Measurements from ENCODE around the gene EFHD2. TPM values are rescaled to one million over a fixed set of nuclear protein-coding genes. Genes with fewer than 3 reads are reported as not detected.

Gene EFHD2
- polyA plus RNA-seq, 1 experiment = 24.0 TPM

- ChIA-PET POLR2A (no interaction called here), CTCF (no interaction called here)
- Histone ChIP-seq H3K36me3 (ENCODE audit: control insufficient read depth, insufficient read depth, low read length) (no peaks in the 10 kb centered on the region), H3K4me3 (ENCODE audit: low read depth, low read length) (no peak overlapping the region), H3K27me3 (ENCODE audit: control insufficient read depth, insufficient read depth, low read length) (no peaks in the 10 kb centered on the region)
- no peak for TF ChIP-seq CTCF (IDR thresholded peaks at IDR 0.05; ENCODE audit: insufficient read depth, low read depth, low read length)
- no peak for DNase-seq (ENCODE audit: low read depth)
Measured at GRCh38 chr1:15477646-15478212, 68.0 kb downstream of the EFHD2 start.

Other genes with a start within 250 kb of the EFHD2 start
- gene FHAD1, start 162.7 kb upstream of the EFHD2 start, polyA plus RNA-seq (2011; rRNA removed) = not detected in 2 replicates
- gene CTRC, start 28.6 kb downstream of the EFHD2 start, polyA plus RNA-seq (2011; rRNA removed) = not detected in 2 replicates
- gene CELA2A, start 46.8 kb downstream of the EFHD2 start, polyA plus RNA-seq (2011; rRNA removed) = not detected in 2 replicates
- gene CELA2B, start 66.2 kb downstream of the EFHD2 start, polyA plus RNA-seq (2011; rRNA removed) = not detected in 2 replicates
- gene CASP9, start 114.3 kb downstream of the EFHD2 start, polyA plus RNA-seq (2011; rRNA removed) = 14.0 and 20.8 TPM in 2 replicates
- 12.3 and 20.2 TPM in 2 replicates for gene DNAJC16, start 117.0 kb downstream of the EFHD2 start, polyA plus RNA-seq (2011; rRNA removed)
- 1.1 and 1.2 TPM in 2 replicates for gene AGMAT, start 175.2 kb downstream of the EFHD2 start, polyA plus RNA-seq (2011; rRNA removed)
- 5.9 and 6.4 TPM in 2 replicates for gene DDI2, start 207.6 kb downstream of the EFHD2 start, polyA plus RNA-seq (2011; rRNA removed)

Data from BJ (cell line).